Activated T-helper 17 cell treated with anti-CD3 and anti-CD28 coated beads, Interleukin-2, amount 50 U/mL, for 72 hours (primary cell): ENCODE data around the gene NEXN. TPM values are rescaled to one million over a fixed set of nuclear protein-coding genes. Genes with fewer than 3 reads are reported as not detected.

Source experiments
- ATAC-seq: fragments of 150-1000 bp; cut with Tn5 transposase; replicated peaks from 2 replicates; pipeline ENCODE4 v1.10.0; 2021; ENCODE audit warnings: mild to moderate bottlenecking, moderate library complexity
- H3K27ac Mint-ChIP-seq: one replicate; pipeline ENCODE4 v1.8.0; 2022; ENCODE audit warnings: mixed read lengths
- H3K27me3 Mint-ChIP-seq: one replicate; pipeline ENCODE4 v1.8.0; 2022; ENCODE audit warnings: mixed read lengths
- H3K36me3 Mint-ChIP-seq: one replicate; pipeline ENCODE4 v1.8.0; 2022; ENCODE audit warnings: low read depth, mild to moderate bottlenecking, mixed read lengths
- H3K4me1 Mint-ChIP-seq: one replicate; pipeline ENCODE4 v1.8.0; 2022; ENCODE audit warnings: mixed read lengths
- H3K4me3 Mint-ChIP-seq: one replicate; pipeline ENCODE4 v1.8.0; 2022; ENCODE audit warnings: mild to moderate bottlenecking, mixed read lengths
- H3K9me3 Mint-ChIP-seq: one replicate; pipeline ENCODE4 v1.8.0; 2022; ENCODE audit warnings: mixed read lengths
- total RNA-seq, 2 donors: library from RNA; stranded (reverse); gene quantifications; one replicate each; pipeline ENCODE4 v1.2.3, GENCODE V29; 2022

The NEXN gene
- under 1 TPM in 1 of 2 donors, not detected in 1; 0.24 TPM for total RNA-seq

GRCh38 chr1:77888081-77888780 lies at the start of gene NEXN:
Gene NEXN (plus strand): TSS chr1:77888624. CDS start chr1:77916107, 27,483 bp downstream.
- Mint-ChIP-seq H3K36me3 (peaks cover 7% of the 10 kb centered on the region), H3K4me1 (peaks cover 5% of the 10 kb centered on the region), H3K27me3 (peaks cover 11% of the 10 kb centered on the region), H3K4me3 (peak within 1 kb of the TSS; percentile 63), H3K9me3 (no peaks in the 10 kb centered on the region), H3K27ac (no peak within 1 kb of the TSS)
- ATAC-seq, result peak; percentile 12

GRCh38 chr1:77841574-77841973 lies 46.9 kb upstream of the NEXN start:
- ATAC-seq, result no peak
- Mint-ChIP-seq H3K4me1 (no peaks in the 10 kb centered on the region), H3K27ac (no peak overlapping the region), H3K4me3 (no peak overlapping the region), H3K36me3 (peaks cover 72% of the 10 kb centered on the region), H3K27me3 (no peaks in the 10 kb centered on the region), H3K9me3 (no peaks in the 10 kb centered on the region)

- Mint-ChIP-seq H3K27me3 (no peaks in the 10 kb centered on the region), H3K4me1 (no peaks in the 10 kb centered on the region), H3K27ac (no peak overlapping the region), H3K4me3 (no peak overlapping the region), H3K9me3 (no peaks in the 10 kb centered on the region), H3K36me3 (peaks cover 63% of the 10 kb centered on the region)
- no peak for ATAC-seq
These were observed 42.5 kb upstream of the NEXN start for GRCh38 chr1:77845951-77846350.

GRCh38 chr1:77846966-77847365 lies 41.5 kb upstream of the NEXN start:
- H3K9me3 Mint-ChIP-seq, result no peaks in the 10 kb centered on the region

GRCh38 chr1:77847621-77848080 lies 40.8 kb upstream of the NEXN start:
- Mint-ChIP-seq H3K27me3 (no peaks in the 10 kb centered on the region), H3K9me3 (no peaks in the 10 kb centered on the region), H3K27ac (no peak overlapping the region), H3K4me3 (no peak overlapping the region), H3K4me1 (no peaks in the 10 kb centered on the region), H3K36me3 (peaks cover 56% of the 10 kb centered on the region)
- ATAC-seq, result no peak

More at GRCh38 chr1:77846966-77847365, 41.5 kb upstream of the NEXN start:
- no peak overlapping the region for H3K27ac Mint-ChIP-seq
- no peak overlapping the region for H3K4me3 Mint-ChIP-seq
- no peaks in the 10 kb centered on the region for H3K4me1 Mint-ChIP-seq
- no peak for ATAC-seq
- H3K27me3 Mint-ChIP-seq, result no peaks in the 10 kb centered on the region
- H3K36me3 Mint-ChIP-seq, result peaks cover 60% of the 10 kb centered on the region

GRCh38 chr1:77850082-77850481 lies 38.3 kb upstream of the NEXN start:
- no peak overlapping the region for H3K4me3 Mint-ChIP-seq
- peaks cover 58% of the 10 kb centered on the region for H3K36me3 Mint-ChIP-seq
- no peak for ATAC-seq
- H3K27me3 Mint-ChIP-seq, result no peaks in the 10 kb centered on the region
- H3K4me1 Mint-ChIP-seq, result peaks cover 7% of the 10 kb centered on the region
- H3K27ac Mint-ChIP-seq, result no peak overlapping the region
- peaks cover 4% of the 10 kb centered on the region for H3K9me3 Mint-ChIP-seq

- no peaks in the 10 kb centered on the region for H3K27me3 Mint-ChIP-seq
- ATAC-seq, result no peak
- peaks cover 18% of the 10 kb centered on the region for H3K4me1 Mint-ChIP-seq
- no peak overlapping the region for H3K27ac Mint-ChIP-seq
- H3K36me3 Mint-ChIP-seq, result peaks cover 86% of the 10 kb centered on the region
- H3K4me3 Mint-ChIP-seq, result no peak overlapping the region
- H3K9me3 Mint-ChIP-seq, result peaks cover 19% of the 10 kb centered on the region
These were observed 30.9 kb upstream of the NEXN start for GRCh38 chr1:77857552-77857951.

- ATAC-seq, result no peak
- peaks cover 13% of the 10 kb centered on the region for H3K4me1 Mint-ChIP-seq
- H3K4me3 Mint-ChIP-seq, result no peak overlapping the region
- H3K27ac Mint-ChIP-seq, result no peak overlapping the region
- peaks cover 19% of the 10 kb centered on the region for H3K9me3 Mint-ChIP-seq
- H3K36me3 Mint-ChIP-seq, result peaks cover 87% of the 10 kb centered on the region
- no peaks in the 10 kb centered on the region for H3K27me3 Mint-ChIP-seq
These were observed 29.7 kb upstream of the NEXN start for GRCh38 chr1:77858725-77859124.

GRCh38 chr1:77859248-77859647 lies 29.2 kb upstream of the NEXN start:
- H3K9me3 Mint-ChIP-seq, result peaks cover 19% of the 10 kb centered on the region
- no peak for ATAC-seq
- H3K27me3 Mint-ChIP-seq, result no peaks in the 10 kb centered on the region
- H3K27ac Mint-ChIP-seq, result no peak overlapping the region
- peaks cover 10% of the 10 kb centered on the region for H3K4me1 Mint-ChIP-seq
- H3K36me3 Mint-ChIP-seq, result peaks cover 87% of the 10 kb centered on the region
- no peak overlapping the region for H3K4me3 Mint-ChIP-seq

- no peaks in the 10 kb centered on the region for H3K9me3 Mint-ChIP-seq
- no peak for ATAC-seq
- H3K27ac Mint-ChIP-seq, result no peak overlapping the region
- H3K4me1 Mint-ChIP-seq, result no peaks in the 10 kb centered on the region
- H3K27me3 Mint-ChIP-seq, result no peaks in the 10 kb centered on the region
- H3K36me3 Mint-ChIP-seq, result peaks cover 73% of the 10 kb centered on the region
- H3K4me3 Mint-ChIP-seq, result no peak overlapping the region
These were observed 22.1 kb upstream of the NEXN start for GRCh38 chr1:77866296-77866695.

- H3K36me3 Mint-ChIP-seq, result peaks cover 46% of the 10 kb centered on the region
- H3K9me3 Mint-ChIP-seq, result no peaks in the 10 kb centered on the region
- no peak overlapping the region for H3K27ac Mint-ChIP-seq
These were observed 15.8 kb upstream of the NEXN start for GRCh38 chr1:77872645-77873044.

GRCh38 chr1:77873461-77873860 lies 15.0 kb upstream of the NEXN start:
- ATAC-seq, result no peak
- Mint-ChIP-seq H3K4me3 (no peak overlapping the region), H3K27me3 (no peaks in the 10 kb centered on the region), H3K4me1 (no peaks in the 10 kb centered on the region), H3K36me3 (peaks cover 41% of the 10 kb centered on the region), H3K27ac (no peak overlapping the region), H3K9me3 (no peaks in the 10 kb centered on the region)

More at GRCh38 chr1:77872645-77873044, 15.8 kb upstream of the NEXN start:
- H3K4me1 Mint-ChIP-seq, result no peaks in the 10 kb centered on the region
- no peaks in the 10 kb centered on the region for H3K27me3 Mint-ChIP-seq
- ATAC-seq, result no peak
- no peak overlapping the region for H3K4me3 Mint-ChIP-seq

GRCh38 chr1:77874804-77875445 lies 13.5 kb upstream of the NEXN start:
- Mint-ChIP-seq H3K4me3 (no peak overlapping the region), H3K9me3 (no peaks in the 10 kb centered on the region), H3K27me3 (no peaks in the 10 kb centered on the region), H3K4me1 (no peaks in the 10 kb centered on the region), H3K27ac (no peak overlapping the region), H3K36me3 (peaks cover 37% of the 10 kb centered on the region)
- ATAC-seq, result no peak

GRCh38 chr1:77876884-77877283 lies 11.5 kb upstream of the NEXN start:
- Mint-ChIP-seq H3K4me1 (no peaks in the 10 kb centered on the region), H3K27ac (no peak overlapping the region), H3K9me3 (no peaks in the 10 kb centered on the region), H3K27me3 (no peaks in the 10 kb centered on the region), H3K4me3 (no peak overlapping the region), H3K36me3 (peaks cover 32% of the 10 kb centered on the region)
- no peak for ATAC-seq

- no peaks in the 10 kb centered on the region for H3K4me1 Mint-ChIP-seq
- no peak for ATAC-seq
- no peaks in the 10 kb centered on the region for H3K9me3 Mint-ChIP-seq
- H3K4me3 Mint-ChIP-seq, result no peak overlapping the region
- no peaks in the 10 kb centered on the region for H3K27me3 Mint-ChIP-seq
- H3K27ac Mint-ChIP-seq, result no peak overlapping the region
- peaks cover 12% of the 10 kb centered on the region for H3K36me3 Mint-ChIP-seq
These were observed 7.4 kb upstream of the NEXN start for GRCh38 chr1:77881061-77881460.
